ENCODE data around the gene PRKD2.

PRKD2 gene

GRCh38 chr19:46741447-46741846 lies 24.5 kb upstream of the PRKD2 start:
- DNase-seq (ENCODE audit: low read depth), result no peak

GRCh38 chr19:46739290-46739771 lies 22.4 kb upstream of the PRKD2 start:
- no peak for DNase-seq (ENCODE audit: low read depth)

- no peak for DNase-seq (ENCODE audit: low read depth)
Measured at GRCh38 chr19:46737761-46738171, 20.9 kb upstream of the PRKD2 start.

- DNase-seq (ENCODE audit: low read depth), result no peak
Measured at GRCh38 chr19:46737298-46737654, 20.4 kb upstream of the PRKD2 start.

GRCh38 chr19:46736531-46737297 lies 19.8 kb upstream of the PRKD2 start:
- DNase-seq (ENCODE audit: low read depth), result no peak

GRCh38 chr19:46733690-46734292 lies 16.9 kb upstream of the PRKD2 start:
- DNase-seq (ENCODE audit: low read depth), result no peak

- no peak for DNase-seq (ENCODE audit: low read depth)
Measured at GRCh38 chr19:46732966-46733689, 16.2 kb upstream of the PRKD2 start.

GRCh38 chr19:46732172-46732938 lies 15.4 kb upstream of the PRKD2 start:
- no peak for DNase-seq (ENCODE audit: low read depth)

- DNase-seq (ENCODE audit: low read depth), result no peak
Measured at GRCh38 chr19:46731584-46731983, 14.7 kb upstream of the PRKD2 start.

GRCh38 chr19:46731007-46731501 lies 14.1 kb upstream of the PRKD2 start:
- no peak for DNase-seq (ENCODE audit: low read depth)

- DNase-seq (ENCODE audit: low read depth), result no peak
Measured at GRCh38 chr19:46730595-46730994, 13.7 kb upstream of the PRKD2 start.

GRCh38 chr19:46730187-46730586 lies 13.3 kb upstream of the PRKD2 start:
- DNase-seq (ENCODE audit: low read depth), result no peak

- DNase-seq (ENCODE audit: low read depth), result no peak
Measured at GRCh38 chr19:46729696-46730095, 12.8 kb upstream of the PRKD2 start.

GRCh38 chr19:46728693-46729339 lies 11.9 kb upstream of the PRKD2 start:
- DNase-seq (ENCODE audit: low read depth), result peak; percentile 60

- no peak for DNase-seq (ENCODE audit: low read depth)
Measured at GRCh38 chr19:46728208-46728607, 11.3 kb upstream of the PRKD2 start.

GRCh38 chr19:46727757-46728156 lies 10.8 kb upstream of the PRKD2 start:
- DNase-seq (ENCODE audit: low read depth), result no peak

GRCh38 chr19:46726971-46727501 lies 10.1 kb upstream of the PRKD2 start:
- no peak for DNase-seq (ENCODE audit: low read depth)

- DNase-seq (ENCODE audit: low read depth), result no peak
Measured at GRCh38 chr19:46726551-46726950, 9.6 kb upstream of the PRKD2 start.

- no peak for DNase-seq (ENCODE audit: low read depth)
Measured at GRCh38 chr19:46725859-46726393, 9.0 kb upstream of the PRKD2 start.

GRCh38 chr19:46725036-46725820 lies 8.3 kb upstream of the PRKD2 start:
- DNase-seq (ENCODE audit: low read depth), result no peak

Data from stimulated activated CD8-positive, alpha-beta memory T cell treated with anti-CD3 and anti-CD28 coated beads, Interleukin-12 subunit alpha, Interleukin-12 subunit beta, amount 100 ng/mL, for 4 hours (primary cell).